BLaER1 (cell line): ENCODE measurements around the gene MSMP.

Experiments
- H3K27ac ChIP-seq: shearing (Covaris generic); formaldehyde crosslinking; 2 replicates; pipeline ENCODE4 v1.8.1; 2022
- H3K27me3 ChIP-seq: shearing (Covaris generic); formaldehyde crosslinking; 2 replicates; pipeline ENCODE4 v1.8.1; 2022
- H3K36me3 ChIP-seq: shearing (Covaris generic); formaldehyde crosslinking; 2 replicates; pipeline ENCODE4 v1.8.1; 2022
- H3K4me1 ChIP-seq: shearing (Covaris generic); formaldehyde crosslinking; 2 replicates; pipeline ENCODE4 v1.8.1; 2022
- H3K4me2 ChIP-seq: shearing (Covaris generic); formaldehyde crosslinking; 2 replicates; pipeline ENCODE4 v1.8.1; 2022
- H3K4me3 ChIP-seq: shearing (Covaris generic); formaldehyde crosslinking; 2 replicates; pipeline ENCODE4 v1.8.1; 2022
- H3K9ac ChIP-seq: shearing (Covaris generic); formaldehyde crosslinking; 2 replicates; pipeline ENCODE4 v1.8.1; 2022
- H3K9me3 ChIP-seq: shearing (Covaris generic); formaldehyde crosslinking; 2 replicates; pipeline ENCODE4 v1.8.1; 2022
- H4K20me1 ChIP-seq: shearing (Covaris generic); formaldehyde crosslinking; 2 replicates; pipeline ENCODE4 v1.8.1; 2022
- Cebpa-rat ChIP-seq: shearing (Covaris generic); IDR thresholded peaks from 2 replicates; pipeline ENCODE4 v1.8.1; 2022

Gene MSMP

GRCh38 chr9:35728041-35728971 is 25.8 kb downstream of the MSMP start:
- H3K4me3 ChIP-seq, result peak overlapping the region; percentile 89
- peaks cover 78% of the 10 kb centered on the region for H4K20me1 ChIP-seq
- no peaks in the 10 kb centered on the region for H3K27me3 ChIP-seq
- no peaks in the 10 kb centered on the region for H3K9me3 ChIP-seq
- peaks cover 61% of the 10 kb centered on the region for H3K4me1 ChIP-seq
- H3K36me3 ChIP-seq, result peaks cover 33% of the 10 kb centered on the region
- peak overlapping the region; percentile 91 for H3K4me2 ChIP-seq
- H3K9ac ChIP-seq, result peak overlapping the region; percentile 71
- peak overlapping the region; percentile 82 for H3K27ac ChIP-seq
- TF ChIP-seq Cebpa-rat, result no peak

GRCh38 chr9:35727676-35728040 is 26.4 kb downstream of the MSMP start:
- Histone ChIP-seq H3K4me2 (peak overlapping the region; percentile 91), H3K9ac (peak overlapping the region; percentile 71), H3K36me3 (peaks cover 40% of the 10 kb centered on the region), H3K27me3 (no peaks in the 10 kb centered on the region), H4K20me1 (peaks cover 78% of the 10 kb centered on the region), H3K4me1 (peaks cover 55% of the 10 kb centered on the region), H3K9me3 (no peaks in the 10 kb centered on the region), H3K4me3 (peak overlapping the region; percentile 89), H3K27ac (peak overlapping the region; percentile 82)
- TF ChIP-seq Cebpa-rat, result no peak

- Histone ChIP-seq H3K4me2 (peak overlapping the region; percentile 91), H3K9me3 (no peaks in the 10 kb centered on the region), H3K9ac (peak overlapping the region; percentile 71), H4K20me1 (peaks cover 78% of the 10 kb centered on the region), H3K36me3 (peaks cover 47% of the 10 kb centered on the region), H3K4me3 (peak overlapping the region; percentile 89), H3K27me3 (no peaks in the 10 kb centered on the region), H3K4me1 (peaks cover 54% of the 10 kb centered on the region), H3K27ac (peak overlapping the region; percentile 82)
- TF ChIP-seq Cebpa-rat, result no peak
Observed at GRCh38 chr9:35726931-35727330, 27.1 kb downstream of the MSMP start.

- no peaks in the 10 kb centered on the region for H3K9me3 ChIP-seq
- H3K4me2 ChIP-seq, result no peak overlapping the region
- no peak for TF ChIP-seq Cebpa-rat
- peaks cover 63% of the 10 kb centered on the region for H3K36me3 ChIP-seq
- no peak overlapping the region for H3K4me3 ChIP-seq
- peaks cover 72% of the 10 kb centered on the region for H4K20me1 ChIP-seq
- H3K4me1 ChIP-seq, result peaks cover 46% of the 10 kb centered on the region
- H3K27ac ChIP-seq, result no peak overlapping the region
- no peak overlapping the region for H3K9ac ChIP-seq
- H3K27me3 ChIP-seq, result no peaks in the 10 kb centered on the region
Observed at GRCh38 chr9:35725362-35725761, 28.7 kb downstream of the MSMP start.

- H3K4me1 ChIP-seq, result peaks cover 46% of the 10 kb centered on the region
- H3K27ac ChIP-seq, result no peak overlapping the region
- H3K4me3 ChIP-seq, result no peak overlapping the region
- H3K9me3 ChIP-seq, result no peaks in the 10 kb centered on the region
- no peak for TF ChIP-seq Cebpa-rat
- H3K9ac ChIP-seq, result no peak overlapping the region
- H3K27me3 ChIP-seq, result no peaks in the 10 kb centered on the region
- peaks cover 71% of the 10 kb centered on the region for H4K20me1 ChIP-seq
- H3K36me3 ChIP-seq, result peaks cover 75% of the 10 kb centered on the region
- H3K4me2 ChIP-seq, result no peak overlapping the region
Observed at GRCh38 chr9:35723908-35724307, 30.2 kb downstream of the MSMP start.

- TF ChIP-seq Cebpa-rat, result no peak
- peaks cover 46% of the 10 kb centered on the region for H3K4me1 ChIP-seq
- peaks cover 80% of the 10 kb centered on the region for H3K36me3 ChIP-seq
- H3K4me2 ChIP-seq, result no peak overlapping the region
- H4K20me1 ChIP-seq, result peaks cover 71% of the 10 kb centered on the region
- H3K27me3 ChIP-seq, result no peaks in the 10 kb centered on the region
- no peak overlapping the region for H3K27ac ChIP-seq
- no peaks in the 10 kb centered on the region for H3K9me3 ChIP-seq
- no peak overlapping the region for H3K9ac ChIP-seq
- no peak overlapping the region for H3K4me3 ChIP-seq
Observed at GRCh38 chr9:35723426-35723825, 30.6 kb downstream of the MSMP start.

GRCh38 chr9:35719546-35719945 is 34.5 kb downstream of the MSMP start:
- H3K4me1 ChIP-seq, result peaks cover 39% of the 10 kb centered on the region
- TF ChIP-seq Cebpa-rat, result no peak
- peaks cover 52% of the 10 kb centered on the region for H4K20me1 ChIP-seq
- H3K27ac ChIP-seq, result no peak overlapping the region
- H3K9me3 ChIP-seq, result no peaks in the 10 kb centered on the region
- no peak overlapping the region for H3K9ac ChIP-seq
- H3K27me3 ChIP-seq, result no peaks in the 10 kb centered on the region
- peak overlapping the region; percentile 78 for H3K4me2 ChIP-seq
- H3K4me3 ChIP-seq, result no peak overlapping the region
- peaks cover 98% of the 10 kb centered on the region for H3K36me3 ChIP-seq

GRCh38 chr9:35718721-35719511 is 35.2 kb downstream of the MSMP start:
- H3K4me2 ChIP-seq, result peak overlapping the region; percentile 78
- no peaks in the 10 kb centered on the region for H3K9me3 ChIP-seq
- H4K20me1 ChIP-seq, result peaks cover 49% of the 10 kb centered on the region
- H3K27ac ChIP-seq, result no peak overlapping the region
- H3K4me3 ChIP-seq, result no peak overlapping the region
- H3K27me3 ChIP-seq, result no peaks in the 10 kb centered on the region
- H3K9ac ChIP-seq, result no peak overlapping the region
- peaks cover 98% of the 10 kb centered on the region for H3K36me3 ChIP-seq
- TF ChIP-seq Cebpa-rat, result no peak
- peaks cover 39% of the 10 kb centered on the region for H3K4me1 ChIP-seq

GRCh38 chr9:35717132-35717870 is 36.8 kb downstream of the MSMP start:
- peaks cover 98% of the 10 kb centered on the region for H3K36me3 ChIP-seq

More at GRCh38 chr9:35717132-35717870, 36.8 kb downstream of the MSMP start:
- Histone ChIP-seq H3K4me2 (no peak overlapping the region), H3K27me3 (no peaks in the 10 kb centered on the region), H3K9ac (no peak overlapping the region), H3K27ac (no peak overlapping the region), H3K9me3 (no peaks in the 10 kb centered on the region), H4K20me1 (peaks cover 44% of the 10 kb centered on the region), H3K4me3 (no peak overlapping the region), H3K4me1 (peaks cover 39% of the 10 kb centered on the region)
- no peak for TF ChIP-seq Cebpa-rat
